Kidney (tissue), 14 donors: ENCODE data around the gene PIGP. TPM values are rescaled to one million over a fixed set of nuclear protein-coding genes. Genes with fewer than 3 reads are reported as not detected.
"Not testable (repeated sequence)": the region's sequence is repeated elsewhere in the genome, so short reads cannot be mapped to it uniquely, and the experiment has no call there.

ENCODE experiments used
- DNase-seq, 5 donors: peaks; one replicate each; pipeline ENCODE4 v3.0.0-alpha.2; 2013 to 2020
- FAIRE-seq: peaks from 2 replicates; lab custom pipeline; 2012; peaks lifted over from hg19 to GRCh38; lab: Jason Lieb, UNC
- H3K27ac ChIP-seq, 2 donors: one replicate each; pipeline ENCODE4 v1.7.0; 2013; ENCODE audit warnings: low read depth in 2 of 2, low read length in 2 of 2, inconsistent platforms in 1 of 2
- H3K27me3 ChIP-seq: one replicate; pipeline ENCODE4 v1.7.1; 2013; ENCODE audit warnings: low read length, inconsistent platforms; ENCODE audit not compliant: control insufficient read depth, insufficient read depth
- H3K36me3 ChIP-seq, 3 donors: one replicate each; pipeline versions ENCODE4 v1.7.0 to v1.7.1; 2013; ENCODE audit warnings: low read length in 3 of 3, control low read depth in 1 of 3, inconsistent platforms in 1 of 3; ENCODE audit not compliant: insufficient read depth in 3 of 3, control insufficient read depth in 2 of 3
- H3K4me1 ChIP-seq, 3 donors: one replicate each; pipeline versions ENCODE4 v1.7.0 to v1.7.1; 2013; ENCODE audit warnings: low read length in 3 of 3, inconsistent platforms in 1 of 3, low read depth in 1 of 3; ENCODE audit not compliant: control insufficient read depth in 2 of 3, insufficient read depth in 2 of 3
- H3K4me3 ChIP-seq, 3 donors: one replicate each; pipeline versions ENCODE4 v1.7.0 to v1.8.1; 2013; ENCODE audit warnings: low read length in 3 of 3, control low read depth in 1 of 3, inconsistent platforms in 1 of 3
- H3K9ac ChIP-seq, 3 donors: one replicate each; pipeline versions ENCODE4 v1.7.0 to v1.7.1; 2013; ENCODE audit warnings: low read length in 3 of 3, control low read depth in 1 of 3, inconsistent platforms in 1 of 3
- H3K9me3 ChIP-seq, 3 donors: one replicate each; pipeline versions ENCODE4 v1.7.0 to v1.7.1; 2013; ENCODE audit warnings: low read length in 3 of 3, control low read depth in 1 of 3, inconsistent platforms in 1 of 3; ENCODE audit not compliant: control insufficient read depth in 2 of 3, insufficient read depth in 1 of 3
- CTCF ChIP-seq: IDR thresholded peaks from 3 replicates; pipeline ENCODE4 v1.5.1; 2012; ENCODE audit warnings: mild to moderate bottlenecking, moderate library complexity, borderline replicate concordance; ENCODE audit not compliant: insufficient read depth; ENCODE audit errors: extremely low read depth
- intact Hi-C: fragments of 100-400 bp; cut with DNase I; formaldehyde crosslinking; loops from one replicate; pipeline ENCODE4 v1.11.1; 2022
- polyA plus RNA-seq: library from polyadenylated mRNA; stranded (reverse); fragments of 350-450 nt; fragmentation: Illumina TruSeq; extraction: RNeasy Lipid Tissue Mini Kit (QIAGEN cat#74804); gene quantifications from one replicate; pipeline ENCODE4 v1.2.3, GENCODE V29; 2014; ENCODE audit warnings: low read depth, low replicate concordance; ENCODE audit not compliant: insufficient read depth
- total RNA-seq: library from RNA; stranded (reverse); fragmentation: NEBNext Ultra II Directional; extraction: Animal tissue kit (Norgen Biotek cat#: 25700); gene quantifications from one replicate; pipeline ENCODE4 v1.2.1, GENCODE V29; 2021
- donor health status: control.
- donor health status: control.
- donor health status: control.
- donor health status: control.
- donor health status: control.
- donor health status: DM: yes; HTN: yes; CAD: no.
- donor health status: Normal renal cell carcinoma (clear cell type).

PIGP gene
- total and polyA plus RNA-seq, 2 donors from 2014 or later, result 23.7 to 49.2 TPM

GRCh38 chr21:37106998-37107397, 34.1 kb upstream of the PIGP start:
- no peak overlapping the region for H3K9ac ChIP-seq
- FAIRE-seq (no peak), DNase-seq (no peak)
- peaks cover 2 to 7% (median 4%) of the 10 kb centered on the region in 3 donors for H3K36me3 ChIP-seq
- intact Hi-C loops, result no loop called here
- no peak for TF ChIP-seq CTCF
- H3K27me3 ChIP-seq, result no peaks in the 10 kb centered on the region
- no peak overlapping the region for H3K27ac ChIP-seq
- H3K4me1 ChIP-seq, result peaks cover 0 to 5% (median 0%) of the 10 kb centered on the region in 3 donors
- H3K9me3 ChIP-seq, result peaks cover 0 to 2% (median 0%) of the 10 kb centered on the region in 3 donors
- no peak overlapping the region for H3K4me3 ChIP-seq

DNA sequence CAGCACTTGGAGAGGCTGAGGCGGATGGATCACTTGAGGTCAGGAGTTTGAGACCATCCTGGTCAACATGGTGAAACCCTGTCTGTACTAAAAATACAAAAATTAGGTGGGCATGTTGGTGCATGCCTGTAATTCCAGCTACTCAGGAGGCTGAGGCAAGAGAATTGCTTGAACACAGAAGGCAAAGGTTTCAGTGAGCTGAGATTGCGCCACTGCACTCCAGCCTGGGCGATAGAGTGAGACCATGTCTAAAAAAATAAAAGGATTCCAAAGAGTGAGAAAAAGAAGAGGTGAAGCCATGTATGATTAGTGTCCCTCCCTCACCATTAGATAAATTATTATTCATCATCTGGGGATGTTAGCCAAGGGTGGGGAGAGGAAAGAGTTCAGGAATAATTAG, 29.9 kb upstream of the PIGP start:
- intact Hi-C loops, H3K4me1 ChIP-seq, H3K9me3 ChIP-seq, DNase-seq, H3K27ac ChIP-seq, FAIRE-seq, H3K27me3 ChIP-seq, H3K4me3 ChIP-seq, H3K9ac ChIP-seq: not testable (repeated sequence)
- H3K36me3 ChIP-seq, result peaks cover 0 to 10% (median 10%) of the 10 kb centered on the region in 3 donors

GRCh38 chr21:37101384-37101783, 28.5 kb upstream of the PIGP start:
- DNase-seq, result no peak
- Histone ChIP-seq H3K27me3 (no peaks in the 10 kb centered on the region), H3K4me1 (peaks cover 0 to 5% (median 0%) of the 10 kb centered on the region in 3 donors), H3K27ac (no peak overlapping the region), H3K4me3 (no peak overlapping the region), H3K9me3 (no peaks in the 10 kb centered on the region), H3K9ac (no peak overlapping the region), H3K36me3 (peaks cover 0 to 15% (median 14%) of the 10 kb centered on the region in 3 donors)
- intact Hi-C loops, result no loop called here
- TF ChIP-seq CTCF, result no peak
- no peak for FAIRE-seq

- FAIRE-seq (no peak), DNase-seq (no peak)
- intact Hi-C loops, result no loop called here
- H3K4me1 ChIP-seq, result peaks cover 0 to 5% (median 0%) of the 10 kb centered on the region in 3 donors
- no peaks in the 10 kb centered on the region for H3K9me3 ChIP-seq
- no peak overlapping the region for H3K27ac ChIP-seq
- no peak for TF ChIP-seq CTCF
- H3K27me3 ChIP-seq, result no peaks in the 10 kb centered on the region
- no peak overlapping the region for H3K9ac ChIP-seq
- H3K4me3 ChIP-seq, result no peak overlapping the region
- H3K36me3 ChIP-seq, result peaks cover 2 to 24% (median 16%) of the 10 kb centered on the region in 3 donors
These were observed 27.4 kb upstream of the PIGP start for GRCh38 chr21:37100316-37100715.
